K562 (cell line): Measurements from ENCODE around the gene BMP10. TPM values are rescaled to one million over a fixed set of nuclear protein-coding genes. Genes with fewer than 3 reads are reported as not detected.

Experiments
- ATAC-seq: fragments of 200-7000 bp; cut with Tn5 transposase; 3 replicates; pipeline ENCODE4 v1.9.1; 2020; ENCODE audit warnings: moderate library complexity
- BruUV-seq: library from RNA; stranded (reverse); fragments of 400-500 nt; replicated peaks from 2 replicates; lab custom pipeline; 2021; lab: Mats Ljungman, UMichigan
- CTCF ChIA-PET: fragments of 300-600 bp; formaldehyde crosslinking; extraction: SDS; loops from one replicate; lab custom pipeline; 2021; ENCODE audit warnings: low intra/inter-chr PET ratio; lab: Yijun Ruan, JAX
- POLR2A ChIA-PET: fragments of 300-600, 350-650 bp; sonication (Branson Sonifier 250); formaldehyde crosslinking; extraction: SDS; loops from one replicate; lab custom pipeline; 2021; ENCODE audit warnings: antibody characterized with exemption, inconsistent platforms; lab: Yijun Ruan, JAX
- DNase-seq, 4 experiments: peaks; one replicate each; pipeline versions ENCODE4 v3.0.0 to v3.0.0-alpha.2; 2011 to 2018; ENCODE audit warnings: low spot score in 3 of 4, mixed read lengths in 3 of 4; ENCODE audit errors: extremely low read depth in 1 of 4
- FAIRE-seq: peaks from 2 replicates; lab custom pipeline; 2011; peaks lifted over from hg19 to GRCh38; lab: Jason Lieb, UNC
- H2AFZ ChIP-seq: 2 replicates; pipeline ENCODE4 v1.6.0; 2011; ENCODE audit warnings: low read depth, low read length, control low read depth, inconsistent platforms
- H3K27ac ChIP-seq: fragments of 200-600 bp; 3 replicates; pipeline ENCODE4 v1.8.0; 2011; ENCODE audit warnings: low read depth, mild to moderate bottlenecking, control low read depth, inconsistent platforms, low read length, moderate library complexity, mixed read lengths; ENCODE audit errors: extremely low read depth
- H3K27me3 ChIP-seq, 2 experiments: fragments of 300-600 bp in 1 of 2; 2 replicates in 1 of 2; 3 replicates in 1 of 2; pipeline versions ENCODE4 v1.6.0 to v1.8.0; 2011; ENCODE audit warnings: inconsistent platforms in 2 of 2, low read length in 2 of 2, mild to moderate bottlenecking in 1 of 2, mixed read lengths in 1 of 2, moderate library complexity in 1 of 2; ENCODE audit not compliant: control insufficient read depth in 2 of 2, insufficient read depth in 2 of 2
- H3K36me3 ChIP-seq: fragments of 300-600 bp; 3 replicates; pipeline ENCODE4 v1.8.0; 2011; ENCODE audit warnings: mild to moderate bottlenecking, low read length, inconsistent platforms; ENCODE audit not compliant: control insufficient read depth, insufficient read depth
- H3K4me1 ChIP-seq, 2 experiments: fragments of 200-600 bp in 1 of 2; replicated peaks in 1 of 2; 2 replicates in 1 of 2; 3 replicates in 1 of 2; pipeline versions ENCODE4 v1.5.1 to v1.8.0; 2011; ENCODE audit warnings: inconsistent platforms in 2 of 2, low read length in 2 of 2, mild to moderate bottlenecking in 1 of 2, mixed read lengths in 1 of 2, moderate library complexity in 1 of 2; ENCODE audit not compliant: control insufficient read depth in 2 of 2, insufficient read depth in 2 of 2
- H3K4me2 ChIP-seq: 2 replicates; pipeline ENCODE4 v1.6.1; 2011; ENCODE audit warnings: low read length, control low read depth, inconsistent platforms, mixed read lengths; ENCODE audit not compliant: insufficient read depth
- H3K4me3 ChIP-seq: fragments of 200-600 bp; sonication (generic), shearing (Covaris generic); 2 replicates; pipeline ENCODE4 v1.5.1; 2016; ENCODE audit warnings: control low read depth, inconsistent platforms
- H3K79me2 ChIP-seq: fragments of 200-600 bp; 3 replicates; pipeline ENCODE4 v1.8.0; 2011; ENCODE audit warnings: low read length, inconsistent platforms; ENCODE audit not compliant: control insufficient read depth, insufficient read depth
- H3K9ac ChIP-seq, 2 experiments: 2 replicates each; pipeline versions ENCODE4 v1.6.0 to v1.6.1; 2011; ENCODE audit warnings: low read depth in 2 of 2, low read length in 2 of 2, control low read depth in 1 of 2, inconsistent platforms in 1 of 2, mild to moderate bottlenecking in 1 of 2, mixed read lengths in 1 of 2; ENCODE audit not compliant: insufficient read depth in 1 of 2
- H3K9me1 ChIP-seq: one replicate; pipeline ENCODE4 v1.6.0; 2011; ENCODE audit warnings: inconsistent platforms, mild to moderate bottlenecking, low read length, moderate library complexity; ENCODE audit not compliant: control insufficient read depth, insufficient read depth
- H3K9me3 ChIP-seq: replicated peaks from 2 replicates; pipeline ENCODE4 v1.5.1; 2011; ENCODE audit warnings: low read depth, low read length, inconsistent platforms; ENCODE audit not compliant: control insufficient read depth, insufficient read depth
- H4K20me1 ChIP-seq: replicated peaks from 2 replicates; pipeline ENCODE4 v1.6.1; 2011; ENCODE audit warnings: low read length, inconsistent platforms, mixed read lengths; ENCODE audit not compliant: control insufficient read depth, insufficient read depth
- ADNP ChIP-seq: fragments of 200-800 bp; sonication (Bioruptor generic); IDR thresholded peaks from 2 replicates; pipeline ENCODE4 v1.6.1; 2016; ENCODE audit warnings: missing genetic modification characterization, missing compliant biosample characterization
- BCLAF1 ChIP-seq, 2 experiments: fragments of 450-650 bp in 1 of 2; IDR thresholded peaks; 2 replicates each; pipeline ENCODE4 v1.6.1; 2011 to 2017; ENCODE audit warnings: low read depth in 2 of 2, antibody characterized with exemption in 1 of 2, borderline replicate concordance in 1 of 2, low read length in 1 of 2, mild to moderate bottlenecking in 1 of 2, mixed read lengths in 1 of 2; ENCODE audit not compliant: control insufficient read depth in 1 of 2
- CEBPZ ChIP-seq: fragments of 150-350 bp; IDR thresholded peaks from 2 replicates; pipeline ENCODE4 v1.6.1; 2014; ENCODE audit warnings: low read depth, mild to moderate bottlenecking, low read length, borderline replicate concordance
- DMBX1 ChIP-seq: fragments of 250-450 bp; sonication (Bioruptor Pico); IDR thresholded peaks from 2 replicates; pipeline ENCODE4 v1.8.0; 2022; ENCODE audit warnings: inconsistent platforms, mild to moderate bottlenecking, moderate library complexity, borderline replicate concordance
- HCFC1 ChIP-seq: IDR thresholded peaks from 2 replicates; pipeline ENCODE4 v1.6.1; 2012; ENCODE audit warnings: low read depth, low read length, improper control_type of control experiment
- ID3 ChIP-seq, 2 experiments: fragments of 250-450 bp in 1 of 2; fragments of 450-650 bp in 1 of 2; sonication (Bioruptor Pico) in 1 of 2; IDR thresholded peaks; 2 replicates each; pipeline versions ENCODE4 v1.6.1 to v1.8.0; 2016 to 2021; ENCODE audit warnings: mild to moderate bottlenecking in 2 of 2, moderate library complexity in 2 of 2, missing compliant biosample characterization in 1 of 2, missing genetic modification characterization in 1 of 2
- RAD21 ChIP-seq, 2 experiments: fragments of 250-450 bp in 1 of 2; fragments of 450-650 bp in 1 of 2; sonication (Bioruptor Pico) in 1 of 2; formaldehyde crosslinking in 1 of 2; IDR thresholded peaks in 1 of 2; conservative IDR thresholded peaks in 1 of 2; 2 replicates each; pipeline versions ENCODE4 v1.4.0 to v1.8.0; 2020 to 2022; ENCODE audit warnings: mild to moderate bottlenecking in 2 of 2, moderate library complexity in 1 of 2
- U2AF1 ChIP-seq: fragments of 200-400 bp; formaldehyde crosslinking; optimal IDR thresholded peaks from 2 replicates; pipeline ENCODE3; 2017; ENCODE audit warnings: mild to moderate bottlenecking, low read depth, low read length, moderate library complexity
- XRCC4 ChIP-seq: IDR thresholded peaks from one replicate; pipeline ENCODE4 v1.6.1; 2011; ENCODE audit not compliant: insufficient read depth, insufficient read length; ENCODE audit errors: extremely low read depth
- ZNF197 ChIP-seq: fragments of 200-800 bp; sonication (Bioruptor generic); IDR thresholded peaks from 2 replicates; pipeline ENCODE4 v1.6.1; 2016; ENCODE audit warnings: low read depth, missing genetic modification characterization, missing compliant biosample characterization
- ZNF431 ChIP-seq: sonication (generic); formaldehyde crosslinking; IDR thresholded peaks from 2 replicates; pipeline ENCODE4 v1.8.0; 2022; ENCODE audit warnings: mild to moderate bottlenecking, missing genetic modification reagents
- ZNF584 ChIP-seq: fragments of 200-800 bp; sonication (Bioruptor generic); IDR thresholded peaks from 2 replicates; pipeline ENCODE4 v1.6.1; 2016; ENCODE audit warnings: low read depth, mild to moderate bottlenecking, missing genetic modification characterization, missing compliant biosample characterization
- WGBS: fragments of 100-300 bp; shearing (Covaris generic); methylation state at CpG from one replicate; pipeline ENCODE4 v1.1.6; 2016; ENCODE audit warnings: low coverage, mixed read lengths; ENCODE audit not compliant: insufficient coverage; ENCODE audit errors: missing lambda C conversion rate; 5-methylcytosine and 5-hydroxymethylcytosine counted together
- in situ Hi-C: fragments of 300-500 bp; cut with MboI; formaldehyde crosslinking; loops from 4 replicates; pipeline ENCODE4 v1.15.0; 2018; ENCODE audit warnings: inconsistent platforms, mixed read lengths
- intact Hi-C: fragments of 100-400 bp; cut with micrococcal nuclease; formaldehyde crosslinking; loops from 2 replicates; pipeline ENCODE4 v1.14.2; 2022
- polyA plus RNA-seq, 8 experiments: library from polyadenylated mRNA; depleted of rRNA in 4 of 8; stranded (reverse) in 5 of 8; unstranded in 3 of 8; fragments of >200 nt; fragmentation: Nextera tagmentation in 2 of 8; fragmentation: Illumina TruSeq in 1 of 8; extraction: Ambion mirVana in 2 of 8; extraction: Trizol in 1 of 8; gene quantifications; 2 replicates each; pipeline versions ENCODE4 v1.2.1 to v1.2.3, GENCODE V29; 2011 to 2014; ENCODE audit warnings: inconsistent platforms in 1 of 8, missing spikeins in 1 of 8
- total RNA-seq, 7 experiments: library from RNA; depleted of rRNA in 6 of 7; stranded (reverse); fragments of >200 nt in 6 of 7; fragmentation: Illumina TruSeq in 2 of 7; extraction: Trizol in 2 of 7; gene quantifications; 2 replicates each; pipeline versions ENCODE4 v1.2.1 to v1.2.3, GENCODE V29; 2011 to 2021; ENCODE audit warnings: low replicate concordance in 1 of 7

The BMP10 gene
- total and polyA plus RNA-seq, 9 of the 15 experiments (the other 6 are each of a cell fraction or from before 2014, with no cell fraction given) = 0.11 to 0.91 (median 0.43) TPM

- TF ChIP-seq ZNF197 = peak; percentile 41; the same call in 1 of the 2 replicates
- TF ChIP-seq DMBX1 = peak; percentile 29; the same call in 1 of the 2 replicates
- no peak for TF ChIP-seq XRCC4
These were observed 20.7 kb downstream of the BMP10 start (continued) for GRCh38 chr2:68850524-68850923.

- in situ Hi-C loops = loop anchor here (5.0 kb wide), 1 partner anchor 53 kb away; no protein-coding TSS in a partner anchor
- no peaks in the 10 kb centered on the region for H3K27me3 ChIP-seq
- ChIA-PET CTCF (no interaction called here), POLR2A (interaction anchor here (0.6 to 2.8 kb wide), 6 partner anchors 9 to 170 kb away, joined by 3 to 20 read pairs (median 4); no protein-coding TSS in a partner anchor)
- peak overlapping the region; percentile 91 for H3K27ac ChIP-seq
- H4K20me1 ChIP-seq = no peaks in the 10 kb centered on the region
- H3K79me2 ChIP-seq = no peaks in the 10 kb centered on the region
- intact Hi-C loops = no loop called here
- no peaks in the 10 kb centered on the region for H3K9me1 ChIP-seq
- FAIRE-seq = peak; percentile 95
- H2AFZ ChIP-seq = peak overlapping the region; percentile 88
- peaks cover 0 to 44% of the 10 kb centered on the region in 2 experiments; a peak in 3 of 5 replicates for H3K4me1 ChIP-seq
- no peak overlapping the region for H3K4me3 ChIP-seq
- H3K9me3 ChIP-seq = no peaks in the 10 kb centered on the region
- peak overlapping the region in 1 of 2 experiments; percentile 53; a peak in 2 of 4 replicates for H3K9ac ChIP-seq
- peak; percentile 45 to 91 (median 65) for DNase-seq
- H3K4me2 ChIP-seq = peak overlapping the region; percentile 14; the same call in 1 of the 2 replicates
- ATAC-seq = peak; percentile 93
- WGBS = 9% methylated on average over 4 of the region's 4 CpGs
- BruUV-seq = no TSS peak
- H3K36me3 ChIP-seq = no peaks in the 10 kb centered on the region
- TF ChIP-seq ID3 (CRISPR knock-in tag; IDR thresholded peaks at IDR 0.05) (no peak), ID3 (tag; IDR thresholded peaks at IDR 0.05) (no peak), ADNP (tag) (peak; percentile 70), CEBPZ (no peak), ZNF584 (CRISPR knock-in tag) (no peak; the same call in 1 of the 2 replicates), U2AF1 (no peak), ZNF431 (CRISPR knock-in tag) (no peak), BCLAF1 (IDR thresholded peaks at IDR 0.05; ENCODE audit: borderline replicate concordance in 1 of 2, control insufficient read depth in 1 of 2, low read depth in 2 of 2, low read length in 1 of 2) (no peak), RAD21 (CRISPR knock-in tag; conservative IDR thresholded peaks at IDR 0.05 in 1 of 2, IDR thresholded peaks at IDR 0.05 in 1 of 2) (peak in 1 of 2 experiments; percentile 19; a peak in 1 of 4 replicates), HCFC1 (no peak)
These were observed 21.6 kb downstream of the BMP10 start for GRCh38 chr2:68849579-68850030.
